Measurements from ENCODE around the gene PROX1.

PROX1 gene

DNA sequence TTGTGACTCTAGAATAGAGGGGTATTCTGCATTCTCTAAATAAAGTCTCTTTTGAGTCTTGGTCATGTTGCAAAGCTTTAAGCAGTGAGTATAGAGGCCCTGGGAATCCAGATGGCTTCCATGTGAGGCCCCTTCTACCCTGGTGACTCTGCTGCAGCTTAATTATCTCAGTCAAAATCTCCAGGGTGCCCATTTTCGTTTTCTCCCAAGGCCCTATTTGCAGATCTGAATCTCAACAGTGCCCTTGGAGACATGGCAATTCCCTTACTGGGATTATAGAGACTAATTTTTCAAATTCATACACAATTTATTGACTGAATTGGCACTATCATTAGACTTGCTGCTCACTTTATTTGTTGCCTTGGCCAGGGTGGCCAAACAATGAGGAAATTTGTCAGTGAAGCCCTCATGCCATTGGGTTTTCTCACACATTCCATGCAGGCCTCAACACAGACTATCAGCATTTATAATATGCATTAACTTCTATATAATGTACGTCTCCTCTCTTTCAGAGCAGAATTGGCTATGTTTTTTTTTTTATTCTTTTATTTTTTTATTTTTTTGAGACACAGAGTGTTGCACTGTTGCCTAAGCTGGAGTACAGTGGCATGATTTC is 35.1 kb downstream of the PROX1 start:
- no peak for DNase-seq (ENCODE audit: low read depth in 2 of 2)

DNA sequence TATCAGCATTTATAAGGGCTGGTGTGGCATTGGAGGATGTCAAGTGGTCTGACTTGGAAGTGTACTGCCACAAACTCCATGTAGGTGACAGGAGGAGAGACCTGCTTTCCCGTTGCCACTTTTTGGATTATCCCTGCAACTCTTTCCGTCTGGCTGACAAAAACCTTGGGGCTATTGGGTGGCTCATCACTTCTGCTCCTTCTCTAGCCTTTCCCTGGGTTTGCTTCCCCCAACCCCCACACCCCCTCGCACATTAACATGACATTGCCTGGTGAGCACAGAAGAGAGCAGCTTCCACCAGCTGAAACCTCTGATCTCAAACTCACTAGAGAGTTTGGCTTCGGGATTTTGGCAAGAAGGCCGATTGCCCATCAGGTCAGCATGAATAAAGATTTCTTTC is 39.2 kb downstream of the PROX1 start:
- no peak for DNase-seq (ENCODE audit: low read depth in 2 of 2)

DNA sequence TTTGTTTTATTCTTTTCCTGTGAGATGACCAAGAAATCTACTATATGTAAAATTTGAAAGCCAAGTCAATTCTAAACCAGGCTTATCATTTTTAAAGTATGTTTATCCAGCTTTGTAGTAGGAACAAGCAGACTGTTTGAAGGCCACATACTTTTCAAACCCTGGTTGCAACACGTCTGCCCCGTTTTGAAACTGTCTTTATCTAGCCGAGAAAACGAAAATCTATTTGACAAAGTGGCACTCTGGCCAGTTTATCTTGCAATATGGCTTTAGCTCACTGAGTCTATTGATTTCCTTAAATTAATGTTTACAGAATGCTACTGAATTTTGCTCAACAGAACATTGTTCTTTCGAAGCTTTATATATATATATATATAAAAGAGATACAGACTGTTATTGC is 39.7 kb downstream of the PROX1 start:
- DNase-seq (ENCODE audit: low read depth in 2 of 2) = no peak

DNA sequence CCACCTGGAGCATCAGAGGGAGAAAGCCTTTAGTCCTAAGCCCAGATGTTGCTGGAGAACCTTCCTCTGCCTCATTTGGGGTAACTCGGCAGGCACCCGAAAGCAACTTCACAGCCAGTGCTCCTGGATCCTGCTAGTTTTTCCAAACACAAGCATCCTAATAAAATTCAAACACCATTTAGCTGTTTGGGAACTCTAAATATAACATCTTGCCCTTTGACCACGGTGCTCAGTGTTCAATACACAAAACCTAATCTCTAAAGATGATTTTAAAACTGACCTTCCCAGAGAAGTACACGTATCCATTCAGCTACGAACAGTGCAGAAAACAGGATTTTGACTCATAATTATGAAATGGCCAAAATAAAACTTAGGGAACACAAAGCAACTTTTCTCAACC is 40.3 kb downstream of the PROX1 start:
- no peak for DNase-seq (ENCODE audit: low read depth in 2 of 2)

DNA sequence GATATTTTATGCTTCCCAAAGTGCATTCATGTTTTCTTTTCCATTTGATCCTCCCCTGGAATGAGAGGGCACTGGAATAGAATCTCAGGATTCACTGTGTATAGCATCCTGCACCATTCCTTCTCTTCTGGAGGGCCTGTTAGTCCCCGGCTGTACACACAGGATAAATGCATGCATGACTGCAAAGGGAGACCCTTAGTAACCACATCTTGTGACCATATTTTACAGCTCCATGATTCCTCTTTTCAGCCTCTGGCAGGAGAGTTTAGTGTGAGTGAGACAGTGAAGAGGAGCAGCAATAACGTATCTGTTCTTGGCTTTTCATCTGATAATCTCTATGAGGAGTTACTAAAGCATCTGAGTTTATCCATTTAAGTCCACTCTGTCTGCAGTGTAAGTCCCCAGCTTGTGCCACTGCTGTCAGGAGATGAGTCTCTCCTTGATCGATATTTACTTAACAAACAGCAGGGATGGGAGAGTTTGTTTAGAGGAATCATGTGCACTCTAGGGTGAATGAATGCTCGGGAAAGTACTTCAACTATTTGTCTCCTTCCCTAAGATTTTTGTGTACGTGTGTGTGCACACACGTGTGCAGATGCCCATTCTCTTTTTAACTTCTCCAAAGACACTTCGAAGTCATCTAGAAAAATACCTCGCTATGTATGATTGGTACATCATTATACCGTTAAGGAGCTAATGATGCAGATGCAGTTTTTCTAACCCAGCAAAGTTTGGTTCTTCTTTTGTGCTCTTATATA is 41.1 kb downstream of the PROX1 start:
- DNase-seq (ENCODE audit: low read depth in 2 of 2) = no peak

DNA sequence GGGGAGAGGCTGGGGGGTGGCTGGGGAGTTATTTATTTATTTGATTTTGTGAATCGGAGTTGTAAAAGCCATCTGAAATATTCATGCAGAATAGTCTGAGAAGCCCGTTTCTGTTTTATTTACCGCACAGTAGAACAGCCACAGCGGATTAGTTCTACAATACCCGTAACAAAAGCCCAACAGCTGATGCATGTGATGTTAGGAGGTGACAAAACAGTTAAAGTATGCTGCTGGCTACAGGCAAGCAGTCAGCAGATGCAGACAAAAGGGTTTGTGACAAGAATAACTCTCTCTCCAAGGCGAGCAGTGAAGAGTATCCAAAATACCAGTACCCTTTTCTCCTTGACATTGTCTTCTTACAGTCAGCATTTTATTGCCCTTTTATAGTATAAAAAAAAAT is 42.0 kb downstream of the PROX1 start:
- DNase-seq (ENCODE audit: low read depth in 2 of 2) = no peak

DNA sequence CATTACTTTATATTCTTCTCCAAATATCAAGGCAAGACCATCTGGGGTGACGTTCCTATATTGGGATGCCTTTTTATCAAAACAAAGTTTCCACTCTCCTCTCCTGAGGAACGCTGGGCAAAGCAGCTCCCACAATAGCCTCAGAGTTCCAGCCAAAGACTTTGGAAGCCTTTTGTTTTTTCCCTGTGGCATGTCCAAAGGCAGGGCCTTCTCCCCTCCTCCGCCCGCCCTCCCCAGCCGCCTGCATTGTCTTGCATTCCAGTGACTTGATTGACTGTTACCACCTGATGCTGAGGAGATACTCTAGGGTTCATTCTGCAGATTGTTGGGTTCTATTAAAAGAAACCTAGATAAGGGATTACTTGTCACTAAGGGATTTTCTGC is 43.5 kb downstream of the PROX1 start:
- no peak for DNase-seq (ENCODE audit: low read depth in 2 of 2)

DNA sequence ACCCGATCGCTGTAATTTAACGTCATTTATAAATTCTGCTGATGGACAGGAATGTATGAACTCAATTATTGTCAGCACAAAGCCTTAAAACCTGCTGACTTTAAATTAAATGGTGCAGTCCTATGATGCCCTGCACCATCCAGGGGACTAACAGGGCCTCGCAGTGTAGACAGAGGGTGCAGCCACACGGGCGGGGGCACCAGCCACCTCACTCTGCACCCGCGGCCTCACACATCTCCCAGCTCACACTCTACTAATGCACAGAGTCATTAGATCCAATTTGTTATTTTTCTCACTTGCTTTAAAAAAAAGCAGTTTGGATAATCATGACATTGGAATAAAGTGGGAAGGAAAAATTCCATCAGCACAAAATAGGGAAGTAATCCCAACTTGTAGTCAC is 49.7 kb downstream of the PROX1 start:
- no peak for DNase-seq (ENCODE audit: low read depth in 2 of 2)

DNA sequence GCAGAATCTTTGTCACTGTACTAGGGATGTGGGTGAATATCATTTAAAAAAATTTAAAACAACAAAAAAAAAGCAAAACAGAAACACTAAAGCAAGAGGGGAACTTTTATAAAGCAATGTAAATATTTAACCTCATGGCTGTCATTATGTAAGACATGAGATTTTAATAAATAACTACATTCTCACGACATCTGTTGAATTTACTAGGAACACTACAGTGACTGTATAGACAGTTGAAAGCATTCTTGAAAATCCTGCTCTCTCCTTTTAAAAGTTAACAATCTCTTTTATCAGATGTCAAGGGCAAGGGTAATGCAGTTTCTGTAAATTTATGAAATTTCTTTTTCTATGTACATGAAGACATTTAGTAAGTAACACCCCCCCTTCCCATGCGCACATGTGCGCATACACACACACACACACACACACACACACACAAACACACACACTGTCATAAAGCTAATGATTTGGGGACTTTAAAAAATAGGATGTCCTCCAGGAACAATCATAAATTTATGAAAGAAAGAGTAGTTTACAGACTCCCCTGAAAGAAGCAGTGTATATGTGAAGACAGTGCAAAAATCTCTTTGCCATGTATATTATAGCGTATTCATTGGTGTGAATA is 51.7 kb downstream of the PROX1 start:
- no peak for DNase-seq (ENCODE audit: low read depth in 2 of 2)

DNA sequence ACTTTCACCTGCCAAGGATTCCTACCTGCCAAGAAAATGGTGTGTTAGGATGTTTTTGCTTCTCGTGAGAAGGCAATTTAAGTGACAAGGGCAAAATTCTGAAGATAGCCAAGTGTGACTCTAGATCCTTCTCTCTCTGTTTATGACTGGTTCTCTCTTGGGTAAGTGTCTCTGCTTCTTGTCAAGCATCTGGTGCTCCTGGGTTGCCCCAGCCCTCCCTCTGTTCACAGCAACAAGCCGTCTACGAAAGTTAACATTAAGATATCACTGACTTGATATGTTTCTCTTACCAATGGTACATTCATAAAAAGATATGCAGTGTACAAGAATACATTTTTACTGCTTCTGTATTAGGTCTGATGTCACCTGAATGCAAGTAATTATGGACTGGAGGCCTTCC is 55.4 kb downstream of the PROX1 start:
- DNase-seq (ENCODE audit: low read depth in 2 of 2) = no peak

DNA sequence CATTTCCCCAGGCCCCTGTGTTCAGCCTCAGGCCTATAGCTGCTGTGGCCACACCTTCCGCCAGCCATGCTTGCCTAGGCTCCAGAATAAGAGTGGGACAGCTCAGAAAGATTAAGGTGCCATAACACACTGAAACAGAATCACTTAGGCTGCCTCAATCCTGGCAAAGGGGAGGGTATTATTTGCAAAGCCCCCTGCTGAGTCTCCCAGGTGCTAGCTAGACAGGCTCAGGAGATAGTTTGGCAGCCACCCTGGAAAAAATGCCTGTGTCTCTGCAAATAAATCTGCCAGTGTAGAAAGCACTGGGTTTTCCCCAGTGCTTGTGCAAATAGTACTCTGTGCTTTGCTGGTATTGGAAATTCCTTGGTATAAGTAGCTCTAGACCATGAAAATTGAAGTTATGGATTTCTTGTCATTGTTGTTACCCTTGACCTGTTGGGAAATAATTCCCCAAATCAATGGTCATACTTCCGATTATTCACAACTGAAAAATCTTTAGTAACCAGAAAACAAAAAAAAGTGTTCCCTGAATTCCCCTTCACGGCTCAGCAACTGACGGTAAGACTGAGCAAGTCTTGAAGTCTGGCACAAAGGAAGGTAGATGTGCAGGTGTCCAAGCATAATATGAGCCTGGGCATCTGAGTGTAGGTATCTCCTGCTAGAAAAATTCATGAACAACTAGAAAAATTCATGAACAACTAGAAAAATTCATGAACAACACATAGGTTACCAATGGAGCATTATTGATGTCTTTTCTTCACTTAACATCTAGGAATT is 56.9 kb downstream of the PROX1 start:
- DNase-seq (ENCODE audit: low read depth in 2 of 2) = no peak

DNA sequence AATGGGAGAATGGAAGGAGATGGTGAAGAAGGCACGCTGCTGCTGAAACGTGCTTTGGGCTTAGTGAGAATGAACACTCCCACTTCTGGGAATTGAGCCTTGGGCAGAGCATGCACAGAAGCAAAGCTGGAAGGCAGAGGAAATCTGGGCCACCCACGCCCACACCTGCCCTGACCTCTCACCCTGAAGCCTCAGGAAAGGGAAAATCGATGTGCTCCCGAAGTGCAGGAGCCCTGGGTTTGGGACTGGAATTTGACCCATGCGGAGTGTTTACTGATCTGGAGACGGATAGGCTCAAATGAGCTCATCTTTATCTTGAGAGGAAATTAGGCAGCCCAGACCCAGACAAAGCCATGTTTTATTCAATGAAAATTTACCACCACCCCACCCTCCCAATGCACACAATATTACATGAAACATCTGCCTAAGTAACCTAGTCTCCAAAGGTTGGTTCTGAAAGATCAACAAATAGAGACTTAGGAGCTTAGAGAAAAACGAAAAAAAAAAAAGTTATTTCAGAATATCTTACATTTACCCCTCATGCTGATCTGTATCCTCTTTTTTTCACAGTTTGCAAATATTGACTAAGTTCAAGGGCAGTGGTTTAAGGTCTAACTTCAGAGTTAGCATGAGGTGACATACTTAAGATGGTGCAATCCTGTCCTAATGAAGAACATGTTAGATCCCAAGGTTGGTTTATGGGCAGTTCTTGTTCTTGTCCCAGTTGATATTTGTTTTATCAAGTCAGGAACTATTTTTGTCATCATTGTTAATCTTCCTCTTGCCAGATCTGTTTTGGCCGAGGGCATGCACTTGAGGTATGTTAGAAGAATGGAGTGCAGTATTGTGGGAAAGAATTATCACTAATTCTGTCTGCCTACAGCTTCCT is 63.0 kb downstream of the PROX1 start:
- DNase-seq (ENCODE audit: low read depth in 2 of 2) = no peak

DNA sequence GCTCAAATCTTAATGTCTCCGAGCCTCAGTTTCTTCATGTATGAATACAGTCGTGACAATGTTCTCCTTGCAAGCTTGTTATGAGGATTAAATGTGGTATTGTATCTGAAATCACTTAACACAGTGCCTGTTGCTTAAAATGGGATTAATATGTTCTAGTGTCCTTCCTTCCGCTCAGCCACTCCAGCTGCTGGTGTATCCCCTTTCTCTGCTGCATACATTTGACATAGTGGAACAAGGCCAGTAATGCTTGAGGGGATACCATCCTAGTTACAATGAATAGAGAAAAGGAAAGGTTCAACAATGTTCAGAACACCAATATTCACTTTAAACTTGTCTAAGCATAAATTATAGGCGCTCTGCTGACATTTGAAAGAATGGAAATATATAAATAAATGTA is 64.0 kb downstream of the PROX1 start:
- DNase-seq (ENCODE audit: low read depth in 2 of 2) = no peak

DNA sequence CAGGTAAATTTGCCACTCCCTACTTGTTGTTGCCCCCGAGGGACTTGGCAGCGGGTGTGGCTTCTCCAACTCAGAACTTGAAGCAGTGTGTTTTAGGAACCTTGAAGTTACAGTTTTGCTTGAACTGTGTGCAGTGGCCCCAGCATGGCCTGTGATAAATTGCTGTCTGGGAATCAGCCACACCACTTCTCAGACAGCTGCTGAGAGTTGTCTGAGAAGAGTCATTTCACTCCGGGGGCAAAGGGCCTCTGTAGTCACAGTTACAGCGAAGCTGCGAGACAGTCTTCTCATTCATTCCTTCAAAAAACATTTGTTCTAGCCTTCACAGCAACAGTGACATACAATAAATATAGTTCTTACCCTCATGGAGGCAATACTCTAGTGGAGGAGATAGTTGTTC is 70.3 kb downstream of the PROX1 start:
- DNase-seq (ENCODE audit: low read depth in 2 of 2) = no peak

DNA sequence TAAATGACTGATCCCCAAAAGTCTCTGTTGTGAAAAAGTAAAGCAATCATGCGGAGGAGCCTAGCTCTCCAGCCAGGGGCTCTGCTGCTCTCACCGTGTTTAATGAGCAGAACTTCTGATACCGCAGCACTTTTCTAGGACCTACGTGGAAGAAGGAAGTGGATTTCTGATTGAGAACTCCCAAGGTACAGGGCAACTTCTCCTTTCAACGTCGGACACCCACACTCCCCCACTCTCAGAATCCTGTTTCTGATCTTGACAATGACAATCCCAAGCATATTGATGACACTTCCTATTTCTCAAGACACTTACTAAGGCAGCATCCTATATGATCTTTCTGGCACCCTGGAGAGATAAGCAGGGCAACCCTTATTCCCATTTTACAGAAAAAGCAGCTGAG is 78.4 kb downstream of the PROX1 start:
- DNase-seq (ENCODE audit: low read depth in 2 of 2) = no peak

DNA sequence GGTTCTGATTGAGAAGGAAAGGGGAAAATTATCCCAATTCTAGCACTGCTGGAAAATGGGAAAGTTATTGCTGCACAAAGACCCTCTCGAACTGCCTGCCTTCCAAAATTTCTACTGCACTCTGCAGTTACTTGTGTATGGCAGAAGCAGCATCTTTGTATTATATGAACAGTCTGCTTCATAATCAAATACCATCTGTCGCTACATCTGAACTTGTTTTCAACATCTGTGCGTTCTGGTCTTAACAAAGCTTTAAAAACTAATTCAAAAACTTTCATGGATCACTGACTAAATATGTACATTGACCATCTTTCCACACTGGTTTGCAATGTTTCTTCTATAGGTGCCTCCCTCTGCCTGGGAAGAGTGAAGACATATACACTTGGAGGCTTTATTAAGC is 79.2 kb downstream of the PROX1 start:
- DNase-seq (ENCODE audit: low read depth in 2 of 2) = no peak

DNA sequence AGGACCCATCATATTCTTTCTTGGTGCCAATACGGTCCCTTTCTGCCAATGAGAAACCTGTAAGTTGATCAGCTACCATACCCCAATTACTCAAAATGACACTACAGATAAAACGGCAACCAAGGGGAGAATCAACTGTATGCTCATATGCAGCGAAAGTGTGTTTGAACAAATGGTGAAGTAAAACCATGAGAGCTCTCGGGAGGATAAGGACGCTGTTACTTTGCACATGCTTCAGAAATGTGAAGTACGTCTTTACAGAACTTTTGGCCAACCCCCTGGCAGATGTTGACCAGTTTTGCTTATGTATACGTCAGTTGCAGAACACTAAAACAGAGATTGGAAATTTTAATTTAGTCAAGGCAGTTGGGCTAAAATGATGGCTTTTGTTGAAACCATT is 79.6 kb downstream of the PROX1 start:
- DNase-seq (ENCODE audit: low read depth in 2 of 2) = no peak

DNA sequence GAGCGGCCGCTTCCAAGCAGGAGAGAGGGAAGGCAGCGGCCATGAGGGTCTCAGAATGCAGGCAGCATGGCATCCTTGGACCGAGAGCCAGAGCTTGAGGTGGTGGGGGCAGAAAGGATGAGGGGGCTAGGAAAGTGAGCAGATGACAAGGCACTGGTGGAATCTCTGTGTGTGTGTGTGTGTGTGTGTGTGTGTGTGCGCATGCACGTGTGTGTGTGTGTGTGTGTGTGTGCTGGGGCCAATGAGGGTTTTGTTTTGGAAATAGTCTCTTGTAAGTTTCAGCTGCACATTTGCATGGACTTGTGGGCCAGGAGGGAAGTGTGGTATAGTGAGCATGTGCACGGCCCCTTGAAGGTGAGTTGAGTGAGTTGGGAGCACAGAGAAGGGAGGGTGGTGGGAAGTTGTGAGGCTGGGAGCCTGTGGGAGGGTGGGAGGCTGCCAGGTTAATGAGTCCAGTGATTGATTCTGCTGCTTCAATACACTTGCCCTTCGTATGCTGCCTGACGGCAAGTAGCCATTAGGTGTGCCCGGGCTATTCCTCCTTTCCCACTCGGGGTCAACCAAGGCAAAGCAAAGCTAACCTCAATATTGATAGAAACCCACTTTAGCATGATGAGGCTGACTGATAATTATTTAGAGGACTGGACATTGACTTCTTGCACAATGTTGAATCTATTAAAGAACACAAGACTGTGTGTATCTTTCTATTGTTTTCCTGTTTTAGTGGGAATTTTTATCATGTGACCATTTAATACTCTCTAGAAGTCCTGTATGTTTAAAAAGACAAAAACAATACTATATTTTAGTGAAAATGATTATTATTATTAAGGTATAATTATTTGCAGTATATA is 80.3 kb downstream of the PROX1 start:
- DNase-seq (ENCODE audit: low read depth in 2 of 2) = no peak

DNA sequence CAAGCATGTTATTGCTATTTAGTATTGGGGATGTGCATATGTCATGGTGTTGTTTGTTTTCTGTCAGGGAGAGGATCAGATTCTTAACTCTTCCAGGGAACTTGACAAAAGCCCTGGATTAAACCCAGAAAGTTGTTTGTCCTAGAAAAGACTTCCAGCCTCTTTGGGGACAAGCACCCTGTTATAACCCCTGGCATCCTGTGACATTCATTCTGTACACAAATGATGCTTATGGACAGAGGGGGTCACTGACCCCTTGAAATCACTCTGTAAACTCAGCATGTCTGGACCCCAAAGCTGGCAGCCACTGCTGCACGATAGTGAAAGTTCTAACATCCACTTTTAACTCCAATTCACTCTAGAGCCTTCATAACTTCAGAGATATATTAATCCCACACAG is 81.2 kb downstream of the PROX1 start:
- no peak for DNase-seq (ENCODE audit: low read depth in 2 of 2)

DNA sequence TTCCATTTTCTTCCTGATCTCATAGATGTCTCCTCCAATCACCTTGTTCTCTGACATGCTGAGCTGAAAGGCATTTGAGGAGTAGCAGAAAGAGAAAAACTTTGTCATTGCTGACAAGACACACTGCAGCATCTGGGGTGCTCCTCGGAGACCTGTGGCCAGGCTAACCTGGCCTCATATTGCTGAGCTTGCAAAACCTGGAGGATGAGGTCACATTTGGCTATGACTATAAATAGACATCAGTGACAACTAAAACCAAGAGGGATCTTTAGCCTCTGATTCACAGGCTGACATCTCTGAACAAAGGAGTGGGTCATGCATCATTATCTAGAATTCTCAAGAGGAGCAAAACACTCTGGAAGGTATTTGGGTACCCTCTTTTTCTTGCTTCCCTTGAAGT is 83.7 kb downstream of the PROX1 start:
- DNase-seq (ENCODE audit: low read depth in 2 of 2) = no peak

Data from fibroblast of skin of left quadriceps (primary cell).